Mesenchymal stem cell (in vitro differentiated cells and primary cell): ENCODE data around the gene CUBN.

Experiments used
- DNase-seq: peaks from one replicate; pipeline ENCODE4 v3.0.0-alpha.2; 2013
- H2AFZ ChIP-seq: one replicate; pipeline ENCODE4 v1.6.1; 2013; ENCODE audit warnings: low read depth, mild to moderate bottlenecking, control low read depth, inconsistent platforms, low read length, moderate library complexity
- H2AK5ac ChIP-seq: 2 replicates; pipeline ENCODE4 v1.6.1; 2013; ENCODE audit warnings: low read length, moderate library complexity, mild to moderate bottlenecking, inconsistent platforms; ENCODE audit not compliant: severe bottlenecking
- H2BK120ac ChIP-seq: one replicate; pipeline ENCODE4 v1.6.1; 2013; ENCODE audit warnings: low read depth, mild to moderate bottlenecking, inconsistent platforms, low read length, moderate library complexity
- H2BK12ac ChIP-seq, 2 experiments: one replicate each; pipeline ENCODE4 v1.6.1; 2013; ENCODE audit warnings: inconsistent platforms in 2 of 2, low read length in 2 of 2, mild to moderate bottlenecking in 2 of 2, moderate library complexity in 2 of 2, control low read depth in 1 of 2
- H2BK15ac ChIP-seq: one replicate; pipeline ENCODE4 v1.6.1; 2013; ENCODE audit warnings: mild to moderate bottlenecking, low read depth, inconsistent platforms; ENCODE audit not compliant: poor library complexity, severe bottlenecking
- H2BK5ac ChIP-seq: 2 replicates; pipeline ENCODE4 v1.6.1; 2013; ENCODE audit warnings: low read depth, mild to moderate bottlenecking, low read length, control low read depth, inconsistent platforms; ENCODE audit not compliant: poor library complexity, severe bottlenecking
- H3K14ac ChIP-seq, 2 experiments: one replicate each; pipeline ENCODE4 v1.6.1; 2013; ENCODE audit warnings: inconsistent platforms in 2 of 2, low read length in 2 of 2, control low read depth in 1 of 2, mild to moderate bottlenecking in 1 of 2, moderate library complexity in 1 of 2
- H3K18ac ChIP-seq, 2 experiments: one replicate each; pipeline ENCODE4 v1.6.1; 2013; ENCODE audit warnings: inconsistent platforms in 2 of 2, low read length in 2 of 2, control low read depth in 1 of 2, low read depth in 1 of 2, mild to moderate bottlenecking in 1 of 2
- H3K23ac ChIP-seq, 2 experiments: one replicate each; pipeline ENCODE4 v1.6.1; 2013; ENCODE audit warnings: inconsistent platforms in 2 of 2, low read length in 2 of 2, mild to moderate bottlenecking in 2 of 2, moderate library complexity in 2 of 2, control low read depth in 1 of 2
- H3K27ac ChIP-seq: 2 replicates; pipeline ENCODE4 v1.5.1; 2013; ENCODE audit warnings: mild to moderate bottlenecking, moderate library complexity, low read length, control low read depth, inconsistent platforms; ENCODE audit not compliant: poor library complexity, severe bottlenecking
- H3K27me3 ChIP-seq, 2 experiments: 2 replicates each; pipeline versions ENCODE4 v1.6.1 to v1.7.0; 2013; ENCODE audit warnings: low read length in 2 of 2, mild to moderate bottlenecking in 2 of 2, moderate library complexity in 2 of 2, control low read depth in 1 of 2, inconsistent platforms in 1 of 2; ENCODE audit not compliant: control insufficient read depth in 1 of 2, insufficient read depth in 1 of 2
- H3K36me3 ChIP-seq, 2 experiments: 2 replicates each; pipeline versions ENCODE4 v1.6.1 to v1.7.0; 2013; ENCODE audit warnings: low read length in 2 of 2, control low read depth in 1 of 2, inconsistent platforms in 1 of 2, low read depth in 1 of 2, mild to moderate bottlenecking in 1 of 2; ENCODE audit not compliant: insufficient read depth in 2 of 2, control insufficient read depth in 1 of 2
- H3K4ac ChIP-seq, 2 experiments: one replicate each; pipeline ENCODE4 v1.6.1; 2013; ENCODE audit warnings: inconsistent platforms in 2 of 2, low read length in 2 of 2, mild to moderate bottlenecking in 2 of 2, moderate library complexity in 2 of 2, control low read depth in 1 of 2, low read depth in 1 of 2
- H3K4me1 ChIP-seq: 2 replicates; pipeline ENCODE4 v1.6.1; 2013; ENCODE audit warnings: low read depth, low read length, control low read depth; ENCODE audit not compliant: control insufficient read depth, insufficient read depth
- H3K4me2 ChIP-seq: 2 replicates; pipeline ENCODE4 v1.6.1; 2013; ENCODE audit warnings: low read length, mild to moderate bottlenecking, inconsistent platforms; ENCODE audit not compliant: poor library complexity, severe bottlenecking
- H3K4me3 ChIP-seq, 2 experiments: 2 replicates each; pipeline versions ENCODE4 v1.5.1 to v1.7.0; 2013; ENCODE audit warnings: low read length in 2 of 2, mild to moderate bottlenecking in 2 of 2, control low read depth in 1 of 2, low read depth in 1 of 2; ENCODE audit not compliant: insufficient read depth in 1 of 2
- H3K79me1 ChIP-seq: replicated peaks from 2 replicates; pipeline ENCODE4 v1.6.1; 2013; ENCODE audit warnings: mild to moderate bottlenecking, control low read depth, low read length, inconsistent platforms; ENCODE audit not compliant: poor library complexity, severe bottlenecking
- H3K9ac ChIP-seq: 2 replicates; pipeline ENCODE4 v1.7.0; 2013; ENCODE audit warnings: mild to moderate bottlenecking, low read length, moderate library complexity
- H3K9me3 ChIP-seq: 2 replicates; pipeline ENCODE4 v1.7.0; 2013; ENCODE audit warnings: mild to moderate bottlenecking, low read length; ENCODE audit not compliant: control insufficient read depth
- H4K8ac ChIP-seq: one replicate; pipeline ENCODE4 v1.6.1; 2013; ENCODE audit warnings: inconsistent platforms, mild to moderate bottlenecking, low read length, moderate library complexity
- H4K91ac ChIP-seq: one replicate; pipeline ENCODE4 v1.6.1; 2013; ENCODE audit warnings: mild to moderate bottlenecking, low read length, inconsistent platforms
- WGBS: methylation state at CpG from one replicate; pipeline ENCODE4 v1.1.7; 2013; ENCODE audit warnings: mixed read lengths; 5-methylcytosine and 5-hydroxymethylcytosine counted together

Gene CUBN

GRCh38 chr10:16890691-16891090, 238.9 kb downstream of the CUBN start:
- H4K91ac ChIP-seq: no peak overlapping the region
- WGBS: 85% methylated on average over 6 of the region's 6 CpGs
- H3K36me3 ChIP-seq: no peaks in the 10 kb centered on the region
- H3K9me3 ChIP-seq: peaks cover 2% of the 10 kb centered on the region
- H3K27me3 ChIP-seq: no peaks in the 10 kb centered on the region
- peak overlapping the region; percentile 52 for H3K27ac ChIP-seq
- peak overlapping the region; percentile 80 for H4K8ac ChIP-seq
- H2BK5ac ChIP-seq: no peak overlapping the region
- H2AK5ac ChIP-seq: no peak overlapping the region
- H3K23ac ChIP-seq: no peak overlapping the region
- no peak overlapping the region for H3K4me3 ChIP-seq
- H3K4me1 ChIP-seq: peaks cover 10% of the 10 kb centered on the region
- no peaks in the 10 kb centered on the region for H3K79me1 ChIP-seq
- H2BK15ac ChIP-seq: no peak overlapping the region
- H3K18ac ChIP-seq: peak overlapping the region in 1 of 2 experiments; percentile 22
- no peak overlapping the region for H3K4ac ChIP-seq
- peak overlapping the region; percentile 87 to 89 for H2BK12ac ChIP-seq
- peak overlapping the region; percentile 66 for H3K9ac ChIP-seq
- H3K4me2 ChIP-seq: no peak overlapping the region
- H2BK120ac ChIP-seq: no peak overlapping the region
- no peak overlapping the region for H2AFZ ChIP-seq
- no peak for DNase-seq
- no peak overlapping the region for H3K14ac ChIP-seq

- WGBS: 36% methylated on average over 2 of the region's 3 CpGs
- Histone ChIP-seq H3K4me1 (peaks cover 10% of the 10 kb centered on the region), H4K8ac (no peak overlapping the region), H3K18ac (no peak overlapping the region), H2AK5ac (no peak overlapping the region), H3K9me3 (no peaks in the 10 kb centered on the region), H2BK15ac (no peak overlapping the region), H2AFZ (no peak overlapping the region), H3K27ac (no peak overlapping the region), H2BK5ac (no peak overlapping the region), H3K36me3 (no peaks in the 10 kb centered on the region), H3K9ac (no peak overlapping the region), H2BK12ac (no peak overlapping the region), H2BK120ac (no peak overlapping the region), H3K14ac (no peak overlapping the region), H3K79me1 (no peaks in the 10 kb centered on the region), H3K23ac (no peak overlapping the region), H3K4me2 (no peak overlapping the region), H4K91ac (no peak overlapping the region), H3K27me3 (no peaks in the 10 kb centered on the region), H3K4ac (no peak overlapping the region), H3K4me3 (no peak overlapping the region)
- peak; percentile 65 for DNase-seq
Observed at GRCh38 chr10:16887565-16887964, 242.0 kb downstream of the CUBN start.

GRCh38 chr10:16886031-16886430, 243.6 kb downstream of the CUBN start:
- Histone ChIP-seq H3K4ac (no peak overlapping the region), H3K36me3 (no peaks in the 10 kb centered on the region), H3K4me2 (no peak overlapping the region), H3K4me3 (no peak overlapping the region), H2AK5ac (no peak overlapping the region), H3K23ac (no peak overlapping the region), H2BK5ac (no peak overlapping the region), H3K14ac (no peak overlapping the region), H3K9me3 (no peaks in the 10 kb centered on the region), H4K8ac (no peak overlapping the region), H3K18ac (no peak overlapping the region), H2AFZ (no peak overlapping the region), H3K27ac (no peak overlapping the region), H3K79me1 (no peaks in the 10 kb centered on the region), H3K9ac (no peak overlapping the region), H3K27me3 (no peaks in the 10 kb centered on the region), H2BK120ac (no peak overlapping the region), H4K91ac (no peak overlapping the region), H2BK15ac (no peak overlapping the region), H3K4me1 (peaks cover 7% of the 10 kb centered on the region), H2BK12ac (no peak overlapping the region)
- no peak for DNase-seq
- 100% methylated on average over 2 of the region's 2 CpGs for WGBS

GRCh38 chr10:16884497-16884896, 245.1 kb downstream of the CUBN start:
- H3K9me3 ChIP-seq: no peaks in the 10 kb centered on the region
- no peak overlapping the region for H2BK15ac ChIP-seq
- H3K4me1 ChIP-seq: peaks cover 1% of the 10 kb centered on the region
- H2AFZ ChIP-seq: no peak overlapping the region
- H3K27ac ChIP-seq: no peak overlapping the region
- H2BK5ac ChIP-seq: no peak overlapping the region
- no peak overlapping the region for H4K8ac ChIP-seq
- H3K4ac ChIP-seq: no peak overlapping the region
- no peak overlapping the region for H3K18ac ChIP-seq
- H3K23ac ChIP-seq: no peak overlapping the region
- no peaks in the 10 kb centered on the region for H3K79me1 ChIP-seq
- H2BK120ac ChIP-seq: no peak overlapping the region
- no peaks in the 10 kb centered on the region for H3K36me3 ChIP-seq
- no peak overlapping the region for H3K4me3 ChIP-seq
- 86% methylated on average over 2 of the region's 2 CpGs for WGBS
- DNase-seq: no peak
- H3K27me3 ChIP-seq: no peaks in the 10 kb centered on the region
- H3K4me2 ChIP-seq: no peak overlapping the region
- H3K14ac ChIP-seq: no peak overlapping the region
- H2BK12ac ChIP-seq: no peak overlapping the region
- H2AK5ac ChIP-seq: no peak overlapping the region
- H3K9ac ChIP-seq: no peak overlapping the region
- no peak overlapping the region for H4K91ac ChIP-seq
